Upper lobe of left lung (tissue), 6 donors: ENCODE results near the gene VAMP3. TPM values are rescaled to one million over a fixed set of nuclear protein-coding genes. Genes with fewer than 3 reads are reported as not detected.

Experiments
- ATAC-seq, 2 donors: fragments of 200-7000 bp; cut with Tn5 transposase; one replicate each; pipeline ENCODE4 v1.9.1; 2022; ENCODE audit warnings: mild to moderate bottlenecking in 2 of 2, moderate library complexity in 2 of 2; ENCODE audit not compliant: low FRiP score in 2 of 2
- DNase-seq, 2 donors: peaks; one replicate each; pipeline ENCODE4 v3.0.0-alpha.2; 2019 to 2020
- H3K27ac ChIP-seq, 4 donors: fragments of 200-600 bp; sonication (generic); one replicate each; pipeline ENCODE4 v1.5.1; 2016 to 2019
- H3K27me3 ChIP-seq, 4 donors: fragments of 200-600 bp; sonication (generic); one replicate each; pipeline ENCODE4 v1.5.1; 2017 to 2019
- H3K36me3 ChIP-seq, 4 donors: fragments of 200-600 bp; sonication (generic); one replicate each; pipeline ENCODE4 v1.5.1; 2016 to 2019
- H3K4me1 ChIP-seq, 4 donors: fragments of 200-600 bp; sonication (generic); one replicate each; pipeline ENCODE4 v1.5.1; 2018 to 2019
- H3K4me3 ChIP-seq, 4 donors: fragments of 200-600 bp; sonication (generic); one replicate each; pipeline ENCODE4 v1.5.1; 2017 to 2019; ENCODE audit warnings: mild to moderate bottlenecking in 2 of 4, moderate library complexity in 1 of 4
- H3K9me3 ChIP-seq, 4 donors: fragments of 200-600 bp; sonication (generic); one replicate each; pipeline ENCODE4 v1.5.1; 2018 to 2019
- EP300 ChIP-seq, 4 donors: sonication (generic); formaldehyde crosslinking; IDR thresholded peaks; one replicate each; pipeline ENCODE4 v1.5.1; 2017; ENCODE audit warnings: antibody characterized with exemption in 4 of 4, control low read depth in 2 of 4
- POLR2A ChIP-seq, 4 donors: fragments of 450-650 bp; IDR thresholded peaks; one replicate each; pipeline ENCODE4 v1.5.1; 2016 to 2017; ENCODE audit warnings: antibody characterized with exemption in 4 of 4, mild to moderate bottlenecking in 2 of 4
- POLR2AphosphoS5 ChIP-seq, 2 donors: sonication (generic); formaldehyde crosslinking; IDR thresholded peaks; one replicate each; pipeline ENCODE4 v1.5.1; 2017; ENCODE audit warnings: antibody characterized with exemption in 2 of 2
- WGBS, 2 donors: methylation state at CpG; one replicate each; pipeline ENCODE4 v1.1.5; 2017 to 2018; 5-methylcytosine and 5-hydroxymethylcytosine counted together
- total RNA-seq, 6 donors: library from RNA; depleted of rRNA in 4 of 6; stranded (reverse); fragments of >200 nt in 4 of 6; gene quantifications; one replicate each; pipeline versions ENCODE4 v1.1.0 to v1.2.1, GENCODE V29; 2016 to 2021
- TF ChIP-seq, protein P1 (sequence below), 6 experiments: fragments of 450-650 bp in 4 of 6; fragments of 200-600 bp in 2 of 6; sonication (generic) in 2 of 6; IDR thresholded peaks; one replicate each; pipeline ENCODE4 v1.5.1; 2016 to 2019; ENCODE audit warnings: antibody characterized with exemption in 6 of 6
- donor health status: DM: no; HTN: no; CAD: no; lungs with moderate emphysema.
- donor health status: DM: no; HTN: yes; CAD: no; lungs with severe emphysema.

VAMP3 gene
- total RNA-seq, 6 donors from 2014 or later: 41.9 to 134 (median 114) TPM

DNA sequence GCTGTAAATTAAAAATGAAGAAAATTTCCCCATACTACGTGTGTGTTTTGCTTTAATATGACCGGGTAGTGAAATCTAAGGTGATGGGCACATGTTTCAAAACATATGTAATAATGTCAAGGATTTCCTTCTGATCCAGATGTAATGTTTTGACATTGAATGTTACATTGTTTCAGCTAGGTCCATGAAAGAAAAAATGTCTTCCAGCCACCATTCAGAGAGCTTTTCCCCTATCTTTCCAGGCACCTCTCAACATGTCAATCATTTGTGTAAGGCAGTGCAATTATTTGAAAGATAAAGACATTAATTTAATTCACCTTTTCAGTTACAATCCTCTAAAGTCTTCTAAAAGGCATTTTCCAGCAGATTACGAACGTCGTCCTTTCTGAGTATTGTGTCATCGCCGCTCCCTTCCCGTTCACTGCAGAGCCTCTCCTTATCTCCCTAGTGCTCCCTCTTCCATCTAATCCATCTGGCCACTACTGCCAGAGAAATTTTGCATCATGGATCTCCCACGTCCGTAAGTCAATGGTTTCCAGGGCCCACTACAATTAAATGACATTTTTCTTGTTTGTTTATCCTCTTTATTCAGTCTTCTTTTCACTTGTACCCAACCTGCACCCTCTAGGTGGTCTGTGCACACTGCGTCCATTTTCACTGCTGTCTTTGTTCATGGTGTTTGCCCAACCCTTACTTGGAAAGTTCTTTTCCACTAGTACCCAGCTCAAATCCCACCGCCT, 1.3 kb upstream of the VAMP3 start:
- no peak for TF ChIP-seq EP300 (IDR thresholded peaks at IDR 0.05)
- TF ChIP-seq POLR2AphosphoS5 (IDR thresholded peaks at IDR 0.05): no peak
- no peak for TF ChIP-seq POLR2A (IDR thresholded peaks at IDR 0.05)
- TF ChIP-seq, protein P1, sequence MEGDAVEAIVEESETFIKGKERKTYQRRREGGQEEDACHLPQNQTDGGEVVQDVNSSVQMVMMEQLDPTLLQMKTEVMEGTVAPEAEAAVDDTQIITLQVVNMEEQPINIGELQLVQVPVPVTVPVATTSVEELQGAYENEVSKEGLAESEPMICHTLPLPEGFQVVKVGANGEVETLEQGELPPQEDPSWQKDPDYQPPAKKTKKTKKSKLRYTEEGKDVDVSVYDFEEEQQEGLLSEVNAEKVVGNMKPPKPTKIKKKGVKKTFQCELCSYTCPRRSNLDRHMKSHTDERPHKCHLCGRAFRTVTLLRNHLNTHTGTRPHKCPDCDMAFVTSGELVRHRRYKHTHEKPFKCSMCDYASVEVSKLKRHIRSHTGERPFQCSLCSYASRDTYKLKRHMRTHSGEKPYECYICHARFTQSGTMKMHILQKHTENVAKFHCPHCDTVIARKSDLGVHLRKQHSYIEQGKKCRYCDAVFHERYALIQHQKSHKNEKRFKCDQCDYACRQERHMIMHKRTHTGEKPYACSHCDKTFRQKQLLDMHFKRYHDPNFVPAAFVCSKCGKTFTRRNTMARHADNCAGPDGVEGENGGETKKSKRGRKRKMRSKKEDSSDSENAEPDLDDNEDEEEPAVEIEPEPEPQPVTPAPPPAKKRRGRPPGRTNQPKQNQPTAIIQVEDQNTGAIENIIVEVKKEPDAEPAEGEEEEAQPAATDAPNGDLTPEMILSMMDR (IDR thresholded peaks at IDR 0.05): no peak

DNA sequence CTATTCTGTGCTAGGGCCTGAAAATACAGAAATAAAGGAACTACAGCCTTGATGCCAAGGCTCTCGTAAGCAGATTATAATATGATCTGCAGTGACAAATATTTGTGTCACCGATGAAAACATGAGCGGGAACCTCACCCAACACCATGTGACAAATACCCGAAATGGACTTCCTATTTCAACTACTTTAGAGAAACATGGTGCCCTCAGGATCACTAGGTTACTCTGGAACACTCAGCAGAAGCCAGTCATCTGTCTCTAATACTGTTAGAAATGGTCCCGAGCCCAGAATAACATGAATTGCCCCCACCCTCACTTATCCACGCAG, 463 bp upstream of the VAMP3 start:
- H3K27ac ChIP-seq: peak overlapping the region; percentile 88 to 99 (median 94)
- ATAC-seq (peak; percentile 45 to 56), DNase-seq (no peak)
- peaks cover 0 to 9% (median 0%) of the 10 kb centered on the region in 4 donors for H3K36me3 ChIP-seq
- 6 to 13% methylated on average over 5 to 6 of the region's 6 CpGs for whole genome bisulfite sequencing, 2 donors
- TF ChIP-seq POLR2AphosphoS5 (IDR thresholded peaks at IDR 0.05) (no peak), POLR2A (IDR thresholded peaks at IDR 0.05) (no peak), EP300 (IDR thresholded peaks at IDR 0.05) (no peak)
- TF ChIP-seq, protein P1 (IDR thresholded peaks at IDR 0.05): no peak
- peak overlapping the region; percentile 56 to 91 (median 76) for H3K4me3 ChIP-seq
- H3K4me1 ChIP-seq: peaks cover 16 to 42% (median 24%) of the 10 kb centered on the region in 4 donors
- no peaks in the 10 kb centered on the region for H3K27me3 ChIP-seq
- no peaks in the 10 kb centered on the region for H3K9me3 ChIP-seq

More for the DNA sequence above, 1.3 kb upstream of the VAMP3 start:
- Histone ChIP-seq H3K27me3 (no peaks in the 10 kb centered on the region), H3K27ac (peak overlapping the region; percentile 88 to 99 (median 94)), H3K4me1 (peaks cover 16 to 40% (median 24%) of the 10 kb centered on the region in 4 donors), H3K36me3 (peaks cover 0 to 9% (median 0%) of the 10 kb centered on the region in 4 donors), H3K9me3 (no peaks in the 10 kb centered on the region), H3K4me3 (no peak overlapping the region)
- no peak for ATAC-seq
- DNase-seq: no peak
- WGBS, 2 donors: 91 to 93% methylated on average over 12 of the region's 12 CpGs

DNA sequence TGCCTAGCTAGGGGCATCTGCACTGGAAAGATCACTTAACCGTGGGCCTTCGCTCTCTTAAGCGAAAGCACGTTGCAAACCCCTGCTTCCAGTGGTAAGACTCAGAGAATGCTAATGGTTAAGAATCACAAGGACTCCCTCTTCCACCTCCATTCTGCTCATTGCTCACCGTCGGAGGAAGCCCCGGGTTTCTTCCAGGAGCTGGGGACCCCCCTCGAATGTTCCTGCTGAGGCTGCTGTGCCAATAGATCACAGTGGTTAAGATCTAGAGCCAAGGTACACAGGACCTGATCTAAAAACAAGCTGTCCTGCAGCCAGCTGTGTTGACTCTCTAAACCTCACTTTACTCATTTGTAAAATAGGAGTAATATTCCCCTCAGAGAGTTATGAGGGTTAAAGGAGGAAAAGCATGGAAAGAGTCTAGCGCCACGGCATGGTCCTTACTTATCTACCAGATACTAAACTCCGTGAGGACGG, 765 bp downstream of the VAMP3 start:
- DNase-seq (no peak), ATAC-seq (peak in 1 of 2 donors; percentile 5)
- WGBS, 2 donors: 16 to 17% methylated on average over 10 to 12 of the region's 12 CpGs
- H3K4me3 ChIP-seq: peak overlapping the region; percentile 56 to 91 (median 76)
- H3K27ac ChIP-seq: peak overlapping the region; percentile 88 to 99 (median 94)
- H3K27me3 ChIP-seq: no peaks in the 10 kb centered on the region
- TF ChIP-seq POLR2A (IDR thresholded peaks at IDR 0.05) (no peak), POLR2AphosphoS5 (IDR thresholded peaks at IDR 0.05) (no peak), EP300 (IDR thresholded peaks at IDR 0.05) (no peak)
- TF ChIP-seq, protein P1 (IDR thresholded peaks at IDR 0.05): no peak
- peaks cover 0 to 15% (median 1%) of the 10 kb centered on the region in 4 donors for H3K36me3 ChIP-seq
- H3K4me1 ChIP-seq: peaks cover 16 to 42% (median 29%) of the 10 kb centered on the region in 4 donors
- H3K9me3 ChIP-seq: no peaks in the 10 kb centered on the region

DNA sequence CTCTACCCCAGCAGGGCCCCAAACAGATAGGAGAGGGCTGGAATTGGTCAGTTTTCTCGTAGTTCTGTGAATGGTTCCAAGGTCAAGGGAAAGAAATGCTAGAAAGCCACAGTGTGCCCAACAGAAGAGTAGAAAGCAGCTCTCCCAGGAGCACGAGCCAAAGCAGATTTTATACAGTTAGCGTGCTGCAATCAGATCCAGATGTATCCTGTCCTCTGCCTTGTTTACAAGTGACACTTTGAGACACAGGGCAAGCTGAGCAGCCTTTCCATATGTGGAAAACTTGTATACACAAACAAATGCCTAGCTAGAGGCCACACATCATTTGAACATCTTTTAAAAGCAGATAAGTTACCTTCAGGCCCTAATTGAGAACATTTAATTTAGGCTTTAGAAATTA, 6.5 kb downstream of the VAMP3 start:
- DNase-seq (no peak), ATAC-seq (no peak)
- H3K9me3 ChIP-seq: no peaks in the 10 kb centered on the region
- H3K36me3 ChIP-seq: peaks cover 3 to 58% (median 33%) of the 10 kb centered on the region in 4 donors
- TF ChIP-seq EP300 (IDR thresholded peaks at IDR 0.05): peak in 1 of 4 donors; percentile 26
- no peak for TF ChIP-seq POLR2A (IDR thresholded peaks at IDR 0.05)
- TF ChIP-seq POLR2AphosphoS5 (IDR thresholded peaks at IDR 0.05): peak in 1 of 2 donors; percentile 6
- no peaks in the 10 kb centered on the region for H3K27me3 ChIP-seq
- 71 to 74% methylated on average over 3 of the region's 3 CpGs for WGBS, 2 donors
- H3K4me3 ChIP-seq: no peak overlapping the region
- no peak overlapping the region for H3K27ac ChIP-seq
- H3K4me1 ChIP-seq: peaks cover 13 to 40% (median 30%) of the 10 kb centered on the region in 4 donors

DNA sequence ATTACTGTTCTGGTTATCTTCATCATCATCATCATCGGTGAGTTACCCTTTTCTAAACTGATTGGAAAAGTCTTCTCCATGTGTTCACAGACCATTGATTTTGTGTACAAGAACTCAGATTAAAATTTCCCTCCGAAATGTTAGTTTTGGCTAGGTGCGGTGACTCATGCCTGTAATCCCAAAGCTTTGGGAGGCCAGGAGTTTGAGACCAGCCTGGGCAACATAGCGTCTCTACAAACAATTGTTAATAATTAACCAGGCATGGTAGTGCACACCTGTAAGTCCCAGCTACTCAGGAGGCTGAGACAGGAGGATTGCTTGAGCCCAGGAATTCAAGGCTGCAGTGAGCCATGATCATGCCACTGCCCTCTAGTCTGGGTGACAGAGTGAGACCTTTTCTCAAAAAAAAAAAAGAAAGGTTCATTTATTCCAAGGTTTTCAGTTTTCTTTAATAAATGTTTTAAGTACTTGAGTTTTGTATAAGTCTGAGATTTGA, 7.1 kb downstream of the VAMP3 start:
- Histone ChIP-seq H3K27me3 (no peaks in the 10 kb centered on the region), H3K9me3 (no peaks in the 10 kb centered on the region), H3K27ac (no peak overlapping the region), H3K4me3 (no peak overlapping the region), H3K4me1 (peaks cover 15 to 40% (median 31%) of the 10 kb centered on the region in 4 donors), H3K36me3 (peaks cover 3 to 58% (median 33%) of the 10 kb centered on the region in 4 donors)
- DNase-seq (no peak), ATAC-seq (no peak)
- TF ChIP-seq EP300 (IDR thresholded peaks at IDR 0.05): no peak
- TF ChIP-seq POLR2A (IDR thresholded peaks at IDR 0.05): no peak
- TF ChIP-seq, protein P1 (IDR thresholded peaks at IDR 0.05): no peak
- WGBS, 2 donors: 89 to 90% methylated on average over 4 of the region's 4 CpGs
